Mammary epithelial cell (primary cell): ENCODE data around the gene KISS1.

Source experiments
- CTCF ChIP-seq, 2 donors: IDR thresholded peaks in 1 of 2; conservative IDR thresholded peaks in 1 of 2; 2 replicates each; pipeline ENCODE4 v1.5.1; 2011 to 2012; ENCODE audit warnings: inconsistent platforms in 2 of 2, low read length in 2 of 2, mild to moderate bottlenecking in 2 of 2, control low read depth in 1 of 2, low read depth in 1 of 2; ENCODE audit not compliant: insufficient read depth in 1 of 2; ENCODE audit errors: extremely low read depth in 1 of 2
- EZH2 ChIP-seq: IDR thresholded peaks from 2 replicates; pipeline ENCODE4 v1.6.1; 2012; ENCODE audit warnings: low read length, inconsistent platforms, borderline replicate concordance

GRCh38 chr1:204216880-204217647 lies 20.8 kb upstream of the KISS1 start:
- TF ChIP-seq CTCF (conservative IDR thresholded peaks at IDR 0.05 in 1 of 2, IDR thresholded peaks at IDR 0.05 in 1 of 2; ENCODE audit: extremely low read depth in 1 of 2, insufficient read depth in 1 of 2, low read depth in 1 of 2, low read length in 2 of 2), result no peak
- TF ChIP-seq EZH2, result no peak
